T follicular helper cell (primary cell): Measurements from ENCODE around the gene ITPR2.

Source experiments
- DNase-seq: peaks from one replicate; pipeline ENCODE4 v3.0.0-alpha.2; 2020; ENCODE audit warnings: low read depth

ITPR2 gene

DNA sequence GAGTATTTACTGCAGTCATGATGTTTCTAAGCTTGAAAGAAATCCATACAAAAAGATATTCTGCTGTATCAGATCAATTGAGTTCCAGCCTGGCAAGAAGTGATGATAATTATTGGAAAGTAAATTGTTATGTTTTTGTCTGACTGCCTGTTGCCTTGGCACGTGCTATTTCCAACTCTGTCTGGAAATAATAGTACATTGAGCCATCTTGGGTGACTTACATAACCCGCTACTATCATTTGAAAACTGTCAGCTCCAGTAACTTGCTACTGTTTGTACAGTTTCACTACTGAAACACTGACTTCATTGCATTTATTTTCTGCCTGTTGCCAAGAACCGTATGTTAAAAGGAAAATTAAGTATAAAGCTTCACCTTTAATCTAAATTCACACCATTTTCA, 318.6 kb downstream of the ITPR2 start:
- no peak for DNase-seq

DNA sequence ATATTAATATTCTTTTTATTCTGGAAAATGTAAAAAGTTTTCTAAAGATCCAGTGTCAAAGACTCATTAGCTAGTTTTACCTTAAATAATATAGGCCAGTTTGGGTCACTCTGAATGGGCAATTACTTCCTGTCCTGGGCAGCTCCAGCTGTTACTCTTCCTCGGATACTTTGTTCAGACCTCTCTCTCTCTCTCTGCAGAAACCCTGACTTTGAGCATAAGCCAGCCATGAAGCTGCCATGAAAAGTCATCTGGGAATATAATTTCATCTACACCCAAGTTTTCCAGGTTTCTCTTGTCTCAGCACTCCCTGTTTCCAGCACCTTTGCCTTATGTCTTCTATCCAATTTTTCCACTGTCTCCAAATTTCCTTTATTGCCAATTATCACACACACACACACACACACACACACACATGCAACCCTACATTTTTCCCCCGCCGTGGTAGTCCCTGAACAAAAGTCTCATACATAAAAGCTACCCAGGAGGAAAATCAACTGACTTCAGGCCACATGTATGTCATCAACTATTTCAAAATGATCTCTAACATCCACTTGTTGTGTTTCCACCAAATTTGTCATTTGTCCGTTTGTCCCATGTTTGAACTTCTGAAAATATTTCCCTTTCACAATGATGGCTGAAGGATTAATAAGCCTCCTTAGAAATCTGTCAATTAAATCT, 319.5 kb downstream of the ITPR2 start:
- no peak for DNase-seq

DNA sequence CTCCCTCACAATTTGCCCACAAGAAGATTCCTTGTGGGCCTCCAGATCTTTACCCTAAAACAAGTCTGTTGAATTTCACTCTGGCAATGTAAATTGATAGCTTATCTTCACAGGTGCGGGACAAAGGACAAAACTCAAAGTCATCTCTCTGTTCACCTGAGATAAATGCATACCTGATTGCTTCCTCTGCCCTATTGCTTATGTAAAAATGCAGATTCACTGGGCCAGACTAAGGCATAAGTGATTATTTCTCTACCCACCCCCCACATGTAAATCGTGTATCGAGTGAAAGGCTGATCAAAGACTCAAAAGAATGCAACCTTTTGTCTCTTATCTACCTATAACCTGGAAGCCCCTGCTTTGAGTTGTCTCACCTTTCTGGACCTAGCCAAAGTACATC, 320.8 kb downstream of the ITPR2 start:
- no peak for DNase-seq

DNA sequence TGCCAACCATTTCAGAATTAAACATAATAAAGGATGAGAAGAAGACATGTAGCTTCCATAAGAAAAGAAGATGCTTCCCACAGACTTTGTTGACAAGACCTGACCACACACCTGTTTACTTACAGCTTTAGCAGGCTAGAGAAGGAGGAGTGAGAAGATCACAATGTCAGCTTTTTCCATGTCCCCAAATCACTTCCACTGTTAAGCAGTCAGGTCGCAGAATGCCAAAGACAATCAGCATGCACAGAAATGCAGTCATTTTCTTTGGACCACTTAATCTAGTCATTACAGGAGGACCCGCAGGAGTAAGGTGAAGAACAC, 322.7 kb downstream of the ITPR2 start:
- no peak for DNase-seq

DNA sequence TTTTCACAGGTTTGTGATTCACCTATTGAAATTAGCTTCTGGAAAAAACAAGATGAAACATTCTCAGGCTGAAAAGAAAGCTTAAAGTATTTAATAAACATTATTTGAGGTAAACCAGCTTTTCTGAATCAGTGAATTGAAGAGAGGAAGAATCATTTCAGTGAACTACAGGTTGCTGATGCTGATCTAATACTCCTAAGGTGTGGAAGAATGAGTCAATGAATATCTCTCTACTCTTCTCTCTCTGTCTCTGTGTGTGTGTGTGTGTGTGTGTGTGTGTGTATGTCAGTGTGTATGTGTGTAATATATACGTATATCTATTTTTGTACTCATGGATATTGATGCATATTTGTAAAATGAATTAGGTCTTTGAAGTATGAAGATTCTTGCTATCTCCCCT, 325.4 kb downstream of the ITPR2 start:
- no peak for DNase-seq

DNA sequence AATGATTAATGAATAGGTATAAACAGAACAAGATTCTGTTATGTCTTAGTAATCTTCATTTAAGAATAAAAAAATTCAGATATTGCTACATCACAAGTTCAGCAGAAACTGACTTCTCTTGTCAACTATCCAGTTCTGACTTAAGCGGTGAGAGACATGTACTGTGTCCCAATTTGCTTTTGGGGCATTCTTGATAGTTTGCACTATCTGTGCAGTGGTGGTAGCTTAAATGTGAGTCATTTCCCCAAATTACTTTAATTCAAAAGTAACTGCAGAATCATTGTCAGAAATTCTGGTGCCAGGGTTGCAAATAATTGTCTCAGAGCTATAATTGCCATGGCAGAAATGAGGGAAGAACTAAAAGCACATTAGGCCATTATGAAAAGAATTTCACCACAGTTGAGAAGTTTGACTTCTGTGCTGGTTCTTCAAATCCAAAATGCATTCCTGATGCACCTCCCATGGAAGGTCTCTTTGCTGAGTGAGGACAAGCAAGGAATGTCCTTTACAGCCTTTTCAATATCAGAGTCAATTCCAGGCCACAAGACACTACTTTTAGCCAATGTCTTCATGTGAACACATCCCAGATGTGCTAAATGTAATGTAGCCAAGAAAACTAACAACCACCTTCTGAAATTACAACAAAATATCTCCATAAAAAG, 332.9 kb downstream of the ITPR2 start:
- no peak for DNase-seq

DNA sequence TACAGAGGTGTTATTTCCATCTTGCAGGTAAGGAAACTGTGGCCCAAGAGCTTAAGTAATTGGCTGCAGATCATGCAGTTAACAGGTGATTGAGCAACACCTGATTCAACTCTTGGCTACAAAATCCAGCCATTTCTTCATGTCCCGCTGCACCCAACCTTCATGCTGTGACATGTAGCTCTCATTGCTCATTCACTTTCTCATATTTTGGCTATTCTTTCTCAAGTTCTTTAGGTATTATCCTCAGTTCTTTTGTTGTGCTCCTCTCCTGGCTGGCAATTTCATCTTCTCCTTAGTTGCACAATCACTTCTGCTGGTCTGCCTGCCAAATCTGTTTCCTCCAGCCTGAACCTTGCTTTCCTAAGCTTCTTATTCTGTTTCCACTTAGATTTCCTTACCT, 336.8 kb downstream of the ITPR2 start:
- no peak for DNase-seq

DNA sequence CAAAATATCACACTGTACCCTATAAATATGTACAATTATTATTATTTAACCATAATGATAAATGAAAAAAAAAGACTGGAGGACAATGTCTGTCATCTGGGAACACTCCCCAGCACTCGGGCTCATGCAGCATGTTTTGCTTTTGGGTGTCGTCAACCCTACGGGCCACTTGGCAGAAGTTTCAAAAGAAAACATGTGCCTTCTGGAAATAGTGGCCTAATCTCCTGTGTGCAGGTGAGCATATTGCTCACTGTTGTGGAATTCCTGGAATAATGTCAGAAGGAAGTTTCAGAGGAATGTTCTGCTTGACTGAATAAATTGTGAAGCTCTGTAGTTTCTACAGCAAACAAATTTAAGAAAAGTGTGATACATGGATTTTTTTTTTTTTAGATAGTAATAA, 339.3 kb downstream of the ITPR2 start:
- no peak for DNase-seq

DNA sequence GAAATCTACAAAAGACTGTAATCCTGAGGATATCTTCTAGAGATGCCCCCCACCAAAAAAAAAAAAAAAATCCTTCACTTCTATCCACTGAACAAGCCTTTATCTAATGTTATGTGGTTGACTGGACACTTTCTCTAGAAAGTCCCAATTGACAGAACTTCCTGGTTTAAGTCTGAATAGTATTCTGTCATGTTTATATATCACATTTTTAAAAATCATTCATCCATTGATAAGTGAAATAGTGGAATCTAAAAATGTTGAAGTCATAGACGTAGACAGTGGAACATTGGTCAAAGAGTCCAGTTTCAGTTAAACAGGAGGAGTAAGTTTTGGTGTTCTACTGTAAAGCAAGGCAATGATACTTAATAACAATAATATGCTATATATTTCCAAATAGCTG, 340.6 kb downstream of the ITPR2 start:
- DNase-seq, result no peak

DNA sequence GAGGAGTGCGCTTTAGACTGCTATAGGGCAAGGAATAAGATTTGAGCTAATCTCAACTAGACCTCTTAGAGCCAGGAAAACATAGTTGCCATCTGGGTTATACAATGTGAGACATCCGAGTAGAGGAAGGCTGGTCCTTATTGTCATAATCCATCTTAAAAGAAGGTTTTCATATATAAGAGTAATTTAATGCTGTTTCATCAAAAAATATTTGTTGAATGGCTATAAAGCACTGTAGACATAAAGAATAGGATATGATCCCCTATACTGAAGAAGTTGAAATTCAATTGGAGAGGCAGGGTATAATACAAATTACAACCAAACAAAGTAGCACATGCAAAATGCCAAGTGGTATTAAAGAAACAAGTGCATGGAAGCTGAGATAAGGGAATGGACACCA, 343.1 kb downstream of the ITPR2 start:
- no peak for DNase-seq

DNA sequence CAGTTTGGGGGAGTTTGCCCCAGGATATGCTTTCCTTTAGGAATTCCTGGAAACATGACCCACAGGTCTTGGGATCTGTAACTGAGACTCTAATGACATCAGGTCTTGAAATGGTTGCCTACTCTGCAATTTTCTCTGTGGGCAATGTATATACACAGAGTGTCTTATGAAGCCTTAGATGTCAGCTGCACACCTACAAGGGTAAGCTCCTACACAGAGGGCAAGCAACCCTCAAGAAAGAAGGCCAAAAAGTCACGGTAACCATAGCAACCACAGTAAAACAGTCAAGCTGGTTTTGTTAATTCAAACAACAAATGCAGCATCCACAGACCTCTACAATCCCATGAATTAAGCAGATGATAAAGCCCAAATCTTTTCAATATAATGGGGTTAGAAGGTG, 344.6 kb downstream of the ITPR2 start:
- no peak for DNase-seq

DNA sequence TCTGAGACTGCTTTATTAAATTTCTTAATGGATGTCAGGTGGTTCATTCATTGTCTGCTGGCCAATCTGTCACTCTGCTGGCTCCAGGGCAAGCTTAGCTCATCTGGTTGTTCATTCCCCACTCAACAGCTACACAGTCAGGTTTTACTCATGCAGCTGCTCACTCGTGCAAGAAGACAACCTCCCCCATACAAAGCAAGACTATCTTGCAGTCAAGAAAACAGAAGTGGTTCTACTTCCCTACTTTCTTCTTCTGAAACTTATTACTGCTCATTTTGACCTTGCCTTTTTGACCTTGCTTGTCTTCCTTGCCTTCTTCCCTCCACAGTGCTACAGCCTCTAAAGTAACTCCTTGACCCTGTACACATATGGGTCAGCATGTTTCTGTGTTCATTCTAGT, 359.7 kb downstream of the ITPR2 start:
- no peak for DNase-seq

DNA sequence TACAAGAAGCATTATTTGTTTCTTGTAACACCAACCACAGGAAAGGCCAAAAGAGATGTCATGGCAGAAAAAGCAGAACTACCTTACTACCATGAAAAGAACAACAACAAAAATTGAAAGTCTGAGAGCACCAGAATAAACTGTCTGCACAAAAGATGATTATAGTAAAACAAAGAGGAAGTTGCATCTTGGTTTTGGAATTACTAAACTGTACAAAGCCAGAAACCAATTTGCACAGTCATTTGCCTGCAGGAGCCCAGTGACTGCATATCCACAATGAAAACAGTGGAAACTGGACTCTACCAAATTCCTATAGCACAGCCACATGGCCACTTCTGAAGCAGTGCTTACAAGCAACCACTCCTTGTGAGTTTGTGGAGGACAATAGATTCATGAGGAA, 361.4 kb downstream of the ITPR2 start:
- DNase-seq, result no peak

DNA sequence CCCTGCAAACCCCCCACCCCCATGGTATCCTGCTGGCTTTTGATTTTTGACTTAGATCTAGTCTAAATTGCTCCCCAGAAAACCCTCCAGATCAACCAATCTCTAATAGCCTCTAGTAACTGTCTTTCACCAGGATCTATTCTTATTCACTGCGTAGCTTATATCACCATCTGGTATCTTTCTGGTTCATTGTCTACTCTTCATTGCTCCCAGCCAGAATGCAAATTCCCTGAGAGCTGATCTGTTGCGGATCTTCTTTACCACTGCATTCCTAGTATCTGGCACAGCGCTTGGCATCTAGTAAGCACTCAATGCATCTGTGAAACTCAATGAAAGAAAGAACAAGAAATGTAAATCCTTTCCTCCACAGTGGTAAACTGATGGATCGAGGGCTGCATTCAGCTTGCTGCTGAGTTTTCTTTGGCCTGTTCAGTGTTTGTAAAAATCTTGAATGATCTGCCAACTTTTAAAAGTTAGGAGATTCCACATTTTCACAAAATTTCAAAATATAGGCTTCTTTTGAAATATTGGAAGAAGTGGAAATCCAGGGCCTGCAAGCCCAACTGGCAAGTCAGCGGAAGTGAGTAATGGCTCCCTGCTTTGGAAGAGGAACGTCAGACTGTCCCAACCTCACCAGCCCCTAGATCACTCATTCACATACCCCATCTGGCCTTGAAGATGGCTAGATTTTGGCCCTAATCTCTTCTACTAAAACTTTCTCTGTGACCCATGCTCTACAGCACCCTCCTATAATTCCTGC, 363.4 kb downstream of the ITPR2 start:
- DNase-seq, result no peak

DNA sequence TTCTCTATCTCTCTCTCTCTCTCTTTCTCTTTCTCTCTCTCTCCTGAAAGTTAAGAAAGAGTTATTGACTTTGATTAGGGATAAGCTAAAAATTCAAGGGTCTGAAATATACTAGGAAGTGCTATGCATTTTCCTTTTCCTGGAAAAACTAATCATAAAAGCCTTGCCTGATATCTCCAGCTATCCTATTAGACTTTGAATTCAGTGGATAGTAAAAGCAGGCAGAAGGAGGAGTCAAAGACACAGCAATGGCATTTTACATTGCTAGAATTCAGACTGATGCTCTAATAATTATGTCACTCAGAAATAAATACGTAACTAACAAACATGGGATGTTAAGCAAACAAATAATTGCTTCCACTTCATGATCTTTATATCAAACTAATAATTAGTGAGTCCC, 365.6 kb downstream of the ITPR2 start:
- no peak for DNase-seq

DNA sequence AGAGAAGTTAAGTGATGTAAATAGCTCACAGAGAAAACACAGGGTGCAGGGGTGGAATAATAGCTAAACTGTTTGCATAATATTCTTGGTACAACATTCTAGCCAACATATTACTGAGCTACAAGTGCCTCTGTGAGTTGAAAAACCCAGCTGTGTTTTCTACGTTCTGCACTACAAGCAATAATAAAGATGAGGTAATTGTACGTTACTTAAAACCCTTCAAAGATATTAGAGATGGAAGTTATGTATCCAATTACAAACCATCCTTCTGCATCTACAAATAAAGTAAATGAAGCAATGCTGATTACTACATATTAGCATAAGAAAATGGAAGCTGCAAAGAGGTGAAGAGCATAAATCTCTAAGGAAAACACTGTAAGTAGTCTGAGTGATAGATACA, 366.3 kb downstream of the ITPR2 start:
- no peak for DNase-seq

DNA sequence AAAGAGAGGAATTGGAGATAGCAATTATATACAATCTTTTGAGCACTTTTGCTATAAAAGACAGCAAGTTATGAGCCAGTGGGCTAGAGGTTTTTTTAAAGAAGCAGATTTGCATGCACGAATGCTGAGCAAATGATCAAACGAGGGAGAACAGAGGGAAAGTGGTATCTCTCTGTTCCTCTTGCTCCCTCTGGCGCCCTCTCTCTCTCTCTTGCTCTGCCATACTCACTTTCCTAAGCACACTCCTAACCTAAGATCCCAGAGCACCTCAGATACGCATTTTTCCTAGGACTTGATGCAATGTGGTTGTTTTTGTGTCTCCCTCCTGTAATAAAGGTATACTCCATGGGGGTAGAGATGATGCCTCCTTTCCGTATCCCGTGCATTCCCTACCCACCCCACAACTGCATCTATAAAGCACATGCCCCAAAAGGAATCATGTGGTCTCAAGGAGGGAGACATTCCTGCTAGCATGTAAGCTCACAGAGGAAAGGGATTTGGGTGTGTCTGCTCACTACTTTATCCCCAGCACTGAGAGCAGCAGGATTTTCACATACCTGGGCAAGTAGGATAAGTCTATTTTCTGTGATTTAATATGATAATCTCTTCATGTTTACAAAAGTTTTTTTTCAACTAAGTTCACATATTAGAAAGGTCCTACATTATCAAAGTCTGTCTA, 367.4 kb downstream of the ITPR2 start:
- no peak for DNase-seq

DNA sequence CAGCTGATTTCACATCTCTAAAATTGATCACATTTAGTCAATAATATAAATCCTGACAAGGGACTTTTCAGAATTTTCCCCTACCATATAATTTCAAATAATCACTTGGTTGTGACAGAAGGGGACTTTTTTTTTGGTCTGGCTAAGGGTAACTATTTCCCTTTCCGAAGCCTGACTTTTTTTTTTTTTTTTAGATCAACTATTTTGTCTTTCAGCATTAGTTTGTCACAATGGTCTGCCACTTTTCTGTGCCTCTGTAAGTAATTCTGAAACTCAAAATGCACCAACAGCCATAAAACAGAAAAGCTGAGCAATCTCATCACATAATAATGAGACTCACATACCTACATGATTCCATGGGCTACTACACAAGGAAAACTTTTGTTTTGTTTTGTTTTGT, 371.2 kb downstream of the ITPR2 start:
- DNase-seq, result no peak

DNA sequence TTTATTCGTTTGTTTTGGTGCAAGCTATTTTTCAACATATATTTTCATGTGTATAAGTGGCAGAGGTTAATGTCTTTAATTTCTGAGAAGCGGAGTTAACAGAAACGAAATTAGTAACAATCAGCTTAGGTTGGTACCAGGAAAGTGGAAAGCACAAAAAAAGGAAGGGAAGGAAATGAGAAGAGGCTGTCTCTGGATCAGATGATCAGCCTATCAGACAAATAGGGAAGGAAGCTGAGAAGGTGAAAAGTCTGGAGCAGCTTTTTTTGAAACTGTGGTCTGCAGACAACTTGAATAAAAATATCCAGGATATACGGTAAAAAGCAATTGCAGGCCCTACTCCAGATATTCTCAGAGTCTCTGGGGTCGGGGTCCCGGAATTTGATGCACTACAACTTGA, 372.6 kb downstream of the ITPR2 start:
- no peak for DNase-seq

DNA sequence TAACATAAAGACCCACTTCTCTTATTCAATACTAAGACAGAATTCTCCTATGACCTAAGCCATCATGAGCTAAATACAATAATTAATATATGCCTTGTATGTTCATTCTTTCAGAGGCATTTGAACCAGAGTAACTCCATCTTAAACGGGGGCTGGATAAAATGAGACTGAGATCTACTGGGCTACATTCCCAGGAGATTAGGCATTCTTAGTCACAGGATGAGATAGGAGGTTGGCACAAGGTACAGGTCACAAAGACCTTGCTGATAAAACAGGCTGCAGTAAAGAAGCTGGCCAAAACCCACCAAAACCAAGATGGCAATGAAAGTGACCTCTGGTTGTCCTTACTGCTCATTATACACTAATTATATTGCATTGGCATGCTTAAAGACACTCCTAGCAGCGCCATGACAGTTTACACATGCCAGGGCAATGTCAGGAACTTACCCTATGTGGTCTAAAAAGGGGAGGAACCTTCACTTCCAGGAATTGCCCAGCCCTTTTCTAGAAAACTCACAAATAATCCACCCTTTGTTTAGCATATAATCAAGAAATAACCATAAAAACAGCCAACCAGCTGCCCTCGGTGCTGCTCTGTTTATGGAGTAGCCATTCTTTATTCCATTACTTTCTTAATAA, 376.9 kb downstream of the ITPR2 start:
- DNase-seq, result no peak

DNA sequence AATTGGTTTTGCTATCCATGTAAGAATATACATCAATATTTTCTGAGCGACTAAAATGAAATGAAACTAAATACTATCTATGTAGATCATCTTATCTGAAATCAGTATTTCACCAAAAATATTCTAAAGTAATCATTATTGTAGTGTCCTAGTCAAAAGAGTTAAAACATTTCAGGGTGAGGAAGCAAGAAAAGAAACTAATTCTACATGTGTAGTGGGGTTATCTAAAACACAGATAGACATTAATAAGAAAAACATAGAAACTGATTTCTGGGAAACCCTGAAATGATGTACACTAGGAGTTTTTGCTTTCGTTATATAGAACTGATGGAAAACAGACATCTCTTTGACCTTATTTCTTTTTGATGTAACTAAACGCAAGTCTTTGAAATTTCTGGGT, 379.7 kb downstream of the ITPR2 start:
- no peak for DNase-seq

DNA sequence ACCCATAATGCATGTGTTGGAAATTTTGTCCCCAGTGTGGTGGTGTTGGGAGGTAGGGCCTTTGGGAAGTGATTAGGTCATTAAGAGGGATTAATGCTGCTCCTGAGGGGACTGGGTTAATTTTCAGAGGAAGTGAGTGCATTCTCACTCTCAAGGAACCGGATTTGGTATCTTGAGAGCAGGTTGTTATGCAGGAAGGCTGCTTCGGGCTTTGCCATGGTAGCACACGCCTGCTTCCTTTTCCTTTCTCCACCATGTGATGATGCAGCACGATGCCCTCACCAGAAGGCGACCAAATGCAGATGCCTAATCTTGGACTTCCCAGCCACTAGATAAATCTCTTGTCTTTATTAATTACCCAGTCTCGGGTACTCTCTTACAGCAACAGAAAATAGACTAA, 380.5 kb downstream of the ITPR2 start:
- no peak for DNase-seq

DNA sequence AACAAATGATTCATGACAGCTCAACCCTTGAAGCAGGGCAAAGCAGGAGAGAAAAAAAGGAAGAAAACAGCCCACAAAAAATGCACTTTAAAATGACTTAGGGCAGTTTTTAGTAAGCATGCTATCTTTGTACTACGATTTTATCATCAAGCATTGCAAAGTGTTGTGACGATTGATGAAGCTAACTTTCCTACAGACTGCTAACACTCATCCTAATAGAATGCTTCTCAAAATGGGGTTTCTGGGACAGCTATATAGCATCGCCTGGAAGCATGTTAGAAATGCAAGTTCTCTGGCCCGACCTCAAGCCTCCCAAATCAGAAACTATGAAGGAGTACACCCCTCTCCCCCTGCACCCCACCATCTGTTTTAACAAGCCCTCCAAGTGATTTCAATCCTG, 381.2 kb downstream of the ITPR2 start:
- DNase-seq, result no peak
